ENCODE results near the gene FHAD1. TPM values are rescaled to one million over a fixed set of nuclear protein-coding genes. Genes with fewer than 3 reads are reported as not detected.

The FHAD1 gene
- total and polyA plus RNA-seq, 4 donors, result under 0.01 to 0.13 (median 0.05) TPM; not detected in 1

DNA sequence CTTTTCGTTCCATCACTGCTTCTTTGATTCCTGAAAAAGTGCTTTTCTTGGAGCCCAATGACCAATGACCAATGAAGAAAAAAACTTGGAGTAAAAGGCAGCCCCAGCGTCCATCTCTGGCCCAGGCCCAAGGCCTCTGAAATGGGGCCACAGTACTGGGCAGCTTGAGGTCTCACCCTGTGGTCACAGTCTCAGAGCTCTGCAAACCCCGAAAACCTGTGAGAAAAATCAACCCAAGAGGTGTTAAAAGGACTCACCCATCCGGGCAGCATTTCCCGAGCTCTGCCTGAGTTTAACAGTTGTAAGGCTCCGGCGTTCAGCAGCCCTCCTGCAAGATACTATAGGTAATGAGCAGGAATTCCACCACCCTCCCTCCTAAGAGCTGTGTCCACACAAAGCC lies 160.6 kb downstream of the FHAD1 start (continued):
- TF ChIP-seq, protein P1, sequence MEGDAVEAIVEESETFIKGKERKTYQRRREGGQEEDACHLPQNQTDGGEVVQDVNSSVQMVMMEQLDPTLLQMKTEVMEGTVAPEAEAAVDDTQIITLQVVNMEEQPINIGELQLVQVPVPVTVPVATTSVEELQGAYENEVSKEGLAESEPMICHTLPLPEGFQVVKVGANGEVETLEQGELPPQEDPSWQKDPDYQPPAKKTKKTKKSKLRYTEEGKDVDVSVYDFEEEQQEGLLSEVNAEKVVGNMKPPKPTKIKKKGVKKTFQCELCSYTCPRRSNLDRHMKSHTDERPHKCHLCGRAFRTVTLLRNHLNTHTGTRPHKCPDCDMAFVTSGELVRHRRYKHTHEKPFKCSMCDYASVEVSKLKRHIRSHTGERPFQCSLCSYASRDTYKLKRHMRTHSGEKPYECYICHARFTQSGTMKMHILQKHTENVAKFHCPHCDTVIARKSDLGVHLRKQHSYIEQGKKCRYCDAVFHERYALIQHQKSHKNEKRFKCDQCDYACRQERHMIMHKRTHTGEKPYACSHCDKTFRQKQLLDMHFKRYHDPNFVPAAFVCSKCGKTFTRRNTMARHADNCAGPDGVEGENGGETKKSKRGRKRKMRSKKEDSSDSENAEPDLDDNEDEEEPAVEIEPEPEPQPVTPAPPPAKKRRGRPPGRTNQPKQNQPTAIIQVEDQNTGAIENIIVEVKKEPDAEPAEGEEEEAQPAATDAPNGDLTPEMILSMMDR (IDR thresholded peaks at IDR 0.05; ENCODE audit: low read depth, low read length, missing input control), result no peak
- no peak for TF ChIP-seq RAD21 (IDR thresholded peaks at IDR 0.05)

DNA sequence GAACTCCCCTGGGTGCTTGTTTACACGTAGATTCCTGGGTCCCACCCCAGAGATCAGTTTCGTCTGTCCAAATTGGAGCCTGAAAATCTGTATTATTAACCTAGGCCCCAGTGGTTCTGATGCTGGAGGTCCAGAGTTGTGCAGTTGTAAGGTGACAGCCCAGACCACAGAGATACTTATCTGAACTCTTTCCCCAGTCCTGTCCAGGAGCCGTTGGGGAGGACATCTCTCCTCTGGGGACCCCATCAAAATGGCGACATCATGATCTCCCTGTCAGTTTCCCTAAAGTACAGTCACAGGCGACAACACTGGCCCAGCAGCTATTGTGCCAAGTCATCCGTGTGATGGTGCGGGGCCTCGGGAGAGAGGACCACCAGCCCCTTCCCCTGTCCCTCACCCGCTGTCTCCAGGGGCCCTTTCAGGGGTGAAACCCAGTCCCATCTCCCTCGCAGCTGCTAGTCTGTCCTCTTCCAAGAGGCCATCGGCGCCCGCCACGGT lies 161.9 kb downstream of the FHAD1 start:
- Histone ChIP-seq H3K9me3 (ENCODE audit: control insufficient read depth in 4 of 4, low read length in 3 of 4) (no peaks in the 10 kb centered on the region), H3K36me3 (ENCODE audit: control insufficient read depth in 4 of 4, insufficient read depth in 3 of 4, low read depth in 1 of 4, low read length in 3 of 4) (no peaks in the 10 kb centered on the region), H3K9ac (ENCODE audit: low read depth in 1 of 2, low read length in 2 of 2) (peak overlapping the region in 1 of 2 donors; percentile 28), H3K27me3 (ENCODE audit: control insufficient read depth in 4 of 4, insufficient read depth in 4 of 4, low read length in 3 of 4) (no peaks in the 10 kb centered on the region), H3K4me1 (ENCODE audit: control insufficient read depth in 4 of 4, insufficient read depth in 4 of 4, low read length in 3 of 4) (peaks cover 2 to 14% (median 6%) of the 10 kb centered on the region in 4 donors), H3K4me3 (ENCODE audit: low read depth in 1 of 3, low read length in 3 of 3) (peak overlapping the region in 2 of 3 donors; percentile 35 to 89), H3K27ac (ENCODE audit: low read depth in 1 of 2, low read length in 2 of 2) (no peak overlapping the region)
- no peak for DNase-seq (ENCODE audit: low spot score)
- 46% methylated on average over 14 of the region's 14 CpGs for WGBS
- TF ChIP-seq, protein P1 (IDR thresholded peaks at IDR 0.05; ENCODE audit: low read depth, low read length, missing input control), result no peak
- TF ChIP-seq RXRA (IDR thresholded peaks at IDR 0.05) (no peak), SP1 (IDR thresholded peaks at IDR 0.05) (no peak), HNF4A (conservative IDR thresholded peaks at IDR 0.05) (no peak), NR2F2 (IDR thresholded peaks at IDR 0.05) (no peak), GABPA (IDR thresholded peaks at IDR 0.05 in 1 of 2, conservative IDR thresholded peaks at IDR 0.05 in 1 of 2) (no peak), YY1 (IDR thresholded peaks at IDR 0.05) (no peak), EGR1 (IDR thresholded peaks at IDR 0.05; ENCODE audit: low read depth in 2 of 2) (no peak), TAF1 (conservative IDR thresholded peaks at IDR 0.05) (no peak), JUND (IDR thresholded peaks at IDR 0.05) (no peak)
- TF ChIP-seq, protein P2, sequence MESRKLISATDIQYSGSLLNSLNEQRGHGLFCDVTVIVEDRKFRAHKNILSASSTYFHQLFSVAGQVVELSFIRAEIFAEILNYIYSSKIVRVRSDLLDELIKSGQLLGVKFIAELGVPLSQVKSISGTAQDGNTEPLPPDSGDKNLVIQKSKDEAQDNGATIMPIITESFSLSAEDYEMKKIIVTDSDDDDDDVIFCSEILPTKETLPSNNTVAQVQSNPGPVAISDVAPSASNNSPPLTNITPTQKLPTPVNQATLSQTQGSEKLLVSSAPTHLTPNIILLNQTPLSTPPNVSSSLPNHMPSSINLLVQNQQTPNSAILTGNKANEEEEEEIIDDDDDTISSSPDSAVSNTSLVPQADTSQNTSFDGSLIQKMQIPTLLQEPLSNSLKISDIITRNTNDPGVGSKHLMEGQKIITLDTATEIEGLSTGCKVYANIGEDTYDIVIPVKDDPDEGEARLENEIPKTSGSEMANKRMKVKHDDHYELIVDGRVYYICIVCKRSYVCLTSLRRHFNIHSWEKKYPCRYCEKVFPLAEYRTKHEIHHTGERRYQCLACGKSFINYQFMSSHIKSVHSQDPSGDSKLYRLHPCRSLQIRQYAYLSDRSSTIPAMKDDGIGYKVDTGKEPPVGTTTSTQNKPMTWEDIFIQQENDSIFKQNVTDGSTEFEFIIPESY (IDR thresholded peaks at IDR 0.05), result no peak
- TF ChIP-seq, protein P3, sequence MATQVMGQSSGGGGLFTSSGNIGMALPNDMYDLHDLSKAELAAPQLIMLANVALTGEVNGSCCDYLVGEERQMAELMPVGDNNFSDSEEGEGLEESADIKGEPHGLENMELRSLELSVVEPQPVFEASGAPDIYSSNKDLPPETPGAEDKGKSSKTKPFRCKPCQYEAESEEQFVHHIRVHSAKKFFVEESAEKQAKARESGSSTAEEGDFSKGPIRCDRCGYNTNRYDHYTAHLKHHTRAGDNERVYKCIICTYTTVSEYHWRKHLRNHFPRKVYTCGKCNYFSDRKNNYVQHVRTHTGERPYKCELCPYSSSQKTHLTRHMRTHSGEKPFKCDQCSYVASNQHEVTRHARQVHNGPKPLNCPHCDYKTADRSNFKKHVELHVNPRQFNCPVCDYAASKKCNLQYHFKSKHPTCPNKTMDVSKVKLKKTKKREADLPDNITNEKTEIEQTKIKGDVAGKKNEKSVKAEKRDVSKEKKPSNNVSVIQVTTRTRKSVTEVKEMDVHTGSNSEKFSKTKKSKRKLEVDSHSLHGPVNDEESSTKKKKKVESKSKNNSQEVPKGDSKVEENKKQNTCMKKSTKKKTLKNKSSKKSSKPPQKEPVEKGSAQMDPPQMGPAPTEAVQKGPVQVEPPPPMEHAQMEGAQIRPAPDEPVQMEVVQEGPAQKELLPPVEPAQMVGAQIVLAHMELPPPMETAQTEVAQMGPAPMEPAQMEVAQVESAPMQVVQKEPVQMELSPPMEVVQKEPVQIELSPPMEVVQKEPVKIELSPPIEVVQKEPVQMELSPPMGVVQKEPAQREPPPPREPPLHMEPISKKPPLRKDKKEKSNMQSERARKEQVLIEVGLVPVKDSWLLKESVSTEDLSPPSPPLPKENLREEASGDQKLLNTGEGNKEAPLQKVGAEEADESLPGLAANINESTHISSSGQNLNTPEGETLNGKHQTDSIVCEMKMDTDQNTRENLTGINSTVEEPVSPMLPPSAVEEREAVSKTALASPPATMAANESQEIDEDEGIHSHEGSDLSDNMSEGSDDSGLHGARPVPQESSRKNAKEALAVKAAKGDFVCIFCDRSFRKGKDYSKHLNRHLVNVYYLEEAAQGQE (IDR thresholded peaks at IDR 0.05), result no peak

All from liver (tissue), 9 donors.